IMR-90 (cell line): ENCODE data around the gene SYCN. TPM values are rescaled to one million over a fixed set of nuclear protein-coding genes. Genes with fewer than 3 reads are reported as not detected.

Source experiments
- ATAC-seq: fragments of 200-7000 bp; cut with Tn5 transposase; 2 replicates; pipeline ENCODE4 v1.9.1; 2020; ENCODE audit warnings: low read depth, mild to moderate bottlenecking, moderate library complexity
- BruUV-seq: library from RNA; stranded (reverse); fragments of 400-500 nt; replicated peaks from 2 replicates; lab custom pipeline; 2021; lab: Mats Ljungman, UMichigan
- CTCF ChIA-PET: fragments of 300-600 bp; formaldehyde crosslinking; extraction: SDS; loops from one replicate; lab custom pipeline; 2021; ENCODE audit warnings: antibody characterized with exemption; lab: Yijun Ruan, JAX
- POLR2A ChIA-PET: fragments of 300-600 bp; sonication (Branson Sonifier 250); formaldehyde crosslinking; loops from one replicate; lab custom pipeline; 2022; ENCODE audit warnings: antibody characterized with exemption; ENCODE audit not compliant: unreplicated experiment; lab: Charles Lee
- DNase-seq: peaks from one replicate; pipeline ENCODE4 v3.0.0; 2013
- H2AFZ ChIP-seq: replicated peaks from 2 replicates; pipeline ENCODE3; 2013; ENCODE audit warnings: low read length, mild to moderate bottlenecking; ENCODE audit not compliant: poor library complexity
- H2AK5ac ChIP-seq: 2 replicates; pipeline ENCODE4 v1.6.1; 2013; ENCODE audit warnings: low read depth, low read length, inconsistent platforms
- H2AK9ac ChIP-seq: replicated peaks from 2 replicates; pipeline ENCODE3; 2013; ENCODE audit warnings: mild to moderate bottlenecking, low read depth, low read length, moderate library complexity; ENCODE audit not compliant: poor library complexity
- H2BK120ac ChIP-seq: 2 replicates; pipeline ENCODE4 v1.6.1; 2013; ENCODE audit warnings: low read depth, low read length, inconsistent platforms
- H2BK15ac ChIP-seq: 3 replicates; pipeline ENCODE4 v1.6.1; 2013; ENCODE audit warnings: low read depth, low read length, inconsistent platforms
- H2BK20ac ChIP-seq: 2 replicates; pipeline ENCODE4 v1.6.1; 2013; ENCODE audit warnings: low read depth, mild to moderate bottlenecking, inconsistent platforms, low read length, moderate library complexity
- H2BK5ac ChIP-seq: 2 replicates; pipeline ENCODE4 v1.6.1; 2013; ENCODE audit warnings: mild to moderate bottlenecking, low read depth, low read length, inconsistent platforms; ENCODE audit not compliant: poor library complexity, severe bottlenecking
- H3K14ac ChIP-seq: replicated peaks from 2 replicates; pipeline ENCODE4 v1.6.1; 2013; ENCODE audit warnings: low read depth, low read length, inconsistent platforms
- H3K18ac ChIP-seq: 2 replicates; pipeline ENCODE4 v1.6.1; 2013; ENCODE audit warnings: low read depth, low read length, control low read depth
- H3K23ac ChIP-seq: 2 replicates; pipeline ENCODE4 v1.6.1; 2013; ENCODE audit warnings: low read depth, low read length, inconsistent platforms
- H3K27ac ChIP-seq: 2 replicates; pipeline ENCODE4 v1.5.1; 2013; ENCODE audit warnings: mild to moderate bottlenecking, control low read depth, low read length; ENCODE audit not compliant: insufficient read depth
- H3K27me3 ChIP-seq: 2 replicates; pipeline ENCODE4 v1.6.1; 2013; ENCODE audit warnings: low read length; ENCODE audit not compliant: control insufficient read depth, insufficient read depth
- H3K36me3 ChIP-seq: 2 replicates; pipeline ENCODE4 v1.6.1; 2013; ENCODE audit warnings: low read length, mixed read lengths; ENCODE audit not compliant: control insufficient read depth, insufficient read depth
- H3K4ac ChIP-seq: 2 replicates; pipeline ENCODE4 v1.6.1; 2013; ENCODE audit warnings: low read depth, low read length, inconsistent platforms
- H3K4me1 ChIP-seq: 2 replicates; pipeline ENCODE4 v1.6.1; 2013; ENCODE audit warnings: low read length, mixed read lengths; ENCODE audit not compliant: control insufficient read depth, insufficient read depth
- H3K4me2 ChIP-seq: 2 replicates; pipeline ENCODE4 v1.6.1; 2013; ENCODE audit warnings: low read depth, mild to moderate bottlenecking, control low read depth, low read length, moderate library complexity
- H3K4me3 ChIP-seq: 2 replicates; pipeline ENCODE4 v1.5.1; 2013; ENCODE audit warnings: low read depth, mild to moderate bottlenecking, control low read depth, low read length, moderate library complexity; ENCODE audit not compliant: insufficient read depth
- H3K56ac ChIP-seq: 2 replicates; pipeline ENCODE4 v1.6.1; 2013; ENCODE audit warnings: low read length, inconsistent platforms; ENCODE audit not compliant: insufficient read depth; ENCODE audit errors: extremely low read depth
- H3K79me1 ChIP-seq, 2 experiments: 2 replicates each; pipeline ENCODE4 v1.6.1; 2013; ENCODE audit warnings: low read length in 2 of 2, inconsistent platforms in 1 of 2, low read depth in 1 of 2
- H3K9ac ChIP-seq: 2 replicates; pipeline ENCODE4 v1.6.1; 2013; ENCODE audit warnings: low read depth, low read length, control low read depth
- H3K9me1 ChIP-seq: 2 replicates; pipeline ENCODE4 v1.6.1; 2013; ENCODE audit warnings: low read length, inconsistent platforms; ENCODE audit not compliant: insufficient read depth
- H3K9me3 ChIP-seq: 2 replicates; pipeline ENCODE4 v1.6.1; 2013; ENCODE audit warnings: low read length; ENCODE audit not compliant: control insufficient read depth, insufficient read depth
- H4K20me1 ChIP-seq: 2 replicates; pipeline ENCODE4 v1.6.1; 2013; ENCODE audit warnings: low read length, inconsistent platforms; ENCODE audit not compliant: insufficient read depth
- H4K5ac ChIP-seq: 2 replicates; pipeline ENCODE4 v1.6.1; 2013; ENCODE audit warnings: mild to moderate bottlenecking, low read depth, low read length, control low read depth
- H4K8ac ChIP-seq, 2 experiments: 2 replicates each; pipeline ENCODE4 v1.6.1; 2013; ENCODE audit warnings: low read depth in 2 of 2, low read length in 2 of 2, control low read depth in 1 of 2, inconsistent platforms in 1 of 2
- H4K91ac ChIP-seq: 2 replicates; pipeline ENCODE4 v1.6.1; 2013; ENCODE audit warnings: low read depth, low read length, inconsistent platforms; ENCODE audit not compliant: insufficient read depth
- BHLHE40 ChIP-seq: fragments of 150-350 bp; IDR thresholded peaks from 2 replicates; pipeline ENCODE4 v1.6.1; 2016; ENCODE audit warnings: mild to moderate bottlenecking, low read depth, low read length
- CEBPB ChIP-seq: IDR thresholded peaks from 2 replicates; pipeline ENCODE4 v1.6.1; 2012; ENCODE audit warnings: low read depth, low read length, improper control_type of control experiment
- CHD1 ChIP-seq: IDR thresholded peaks from 2 replicates; pipeline ENCODE4 v1.6.1; 2012; ENCODE audit warnings: low read depth, low read length, improper control_type of control experiment
- CTCF ChIP-seq: conservative IDR thresholded peaks from 2 replicates; pipeline ENCODE4 v1.5.1; 2012; ENCODE audit warnings: mild to moderate bottlenecking, low read depth, low read length, improper control_type of control experiment
- ELK1 ChIP-seq: fragments of 150-350 bp; IDR thresholded peaks from 2 replicates; pipeline ENCODE4 v1.6.1; 2016; ENCODE audit warnings: low read depth, mild to moderate bottlenecking, low read length, moderate library complexity, borderline replicate concordance
- FOS ChIP-seq: fragments of 150-350 bp; IDR thresholded peaks from 2 replicates; pipeline ENCODE4 v1.6.1; 2016; ENCODE audit warnings: low read depth, low read length
- MAFK ChIP-seq: IDR thresholded peaks from 2 replicates; pipeline ENCODE4 v1.6.1; 2012; ENCODE audit warnings: low read depth, low read length, improper control_type of control experiment
- MAZ ChIP-seq: IDR thresholded peaks from 2 replicates; pipeline ENCODE4 v1.6.1; 2012; ENCODE audit warnings: low read depth, mild to moderate bottlenecking, low read length, improper control_type of control experiment, moderate library complexity, borderline replicate concordance
- MXI1 ChIP-seq: IDR thresholded peaks from 2 replicates; pipeline ENCODE4 v1.6.1; 2012; ENCODE audit warnings: low read depth, mild to moderate bottlenecking, low read length, moderate library complexity, borderline replicate concordance
- NFE2L2 ChIP-seq: fragments of 150-350 bp; IDR thresholded peaks from 2 replicates; pipeline ENCODE4 v1.6.1; 2016; ENCODE audit warnings: low read depth, mild to moderate bottlenecking, low read length
- POLR2A ChIP-seq: IDR thresholded peaks from 2 replicates; pipeline ENCODE4 v1.6.1; 2012; ENCODE audit warnings: mild to moderate bottlenecking, low read depth, low read length
- RAD21 ChIP-seq: IDR thresholded peaks from 2 replicates; pipeline ENCODE4 v1.6.1; 2012; ENCODE audit warnings: low read length, improper control_type of control experiment
- RCOR1 ChIP-seq: IDR thresholded peaks from 2 replicates; pipeline ENCODE4 v1.6.1; 2012; ENCODE audit warnings: mild to moderate bottlenecking, low read length, improper control_type of control experiment; ENCODE audit not compliant: insufficient replicate concordance
- SMC3 ChIP-seq: fragments of 150-350 bp; IDR thresholded peaks from 2 replicates; pipeline ENCODE4 v1.6.1; 2016; ENCODE audit warnings: low read depth, mild to moderate bottlenecking, antibody characterized with exemption, low read length, moderate library complexity
- USF2 ChIP-seq: fragments of 150-350 bp; IDR thresholded peaks from 2 replicates; pipeline ENCODE4 v1.6.1; 2017; ENCODE audit warnings: mild to moderate bottlenecking, antibody characterized with exemption, low read length, low read depth
- WGBS, 2 experiments: methylation state at CpG; one replicate each; pipeline versions ENCODE4 v1.1.5 to v1.1.7; 2013; ENCODE audit warnings: missing lambda C conversion rate in 2 of 2; ENCODE audit not compliant: insufficient read length in 1 of 2; ENCODE audit errors: extremely low coverage in 2 of 2; 5-methylcytosine and 5-hydroxymethylcytosine counted together
- dilution Hi-C: fragments of 300-500 bp; cut with HindIII; formaldehyde crosslinking; loops from one replicate; pipeline ENCODE4 v1.14.3; 2018; ENCODE audit warnings: low sequenced_read_pairs; ENCODE audit not compliant: unreplicated experiment
- in situ Hi-C: fragments of 300-500 bp; cut with MboI; formaldehyde crosslinking; loops from 3 replicates; pipeline ENCODE4 v1.14.3; 2019; ENCODE audit warnings: low sequenced_read_pairs, inconsistent platforms, mixed read lengths
- intact Hi-C: fragments of 100-400 bp; cut with micrococcal nuclease; formaldehyde crosslinking; loops from 2 replicates; pipeline ENCODE4 v1.10.0; 2022
- polyA plus RNA-seq, 3 experiments: library from polyadenylated mRNA; depleted of rRNA; stranded (reverse); fragments of >200 nt; gene quantifications; 2 replicates each; pipeline ENCODE4 v1.2.3, GENCODE V29; 2012; ENCODE audit warnings: low replicate concordance in 1 of 3
- total RNA-seq: library from RNA; depleted of rRNA; stranded (reverse); fragments of >200 nt; gene quantifications from 2 replicates; pipeline ENCODE4 v1.2.3, GENCODE V29; 2012

The SYCN gene
- total and polyA plus RNA-seq, 2 of the 4 experiments (the other 2 are of a cell fraction) = not detected

- no peaks in the 10 kb centered on the region for H3K9me1 ChIP-seq
- no peak overlapping the region for H2BK15ac ChIP-seq
- no peak overlapping the region for H4K5ac ChIP-seq
- no peaks in the 10 kb centered on the region for H3K27me3 ChIP-seq
- intact Hi-C loops (no loop called here), dilution Hi-C loops (no loop called here), in situ Hi-C loops (no loop called here)
- H2AFZ ChIP-seq = no peak overlapping the region
- CTCF ChIA-PET = no interaction called here
- no peak overlapping the region for H3K4me2 ChIP-seq
- H4K20me1 ChIP-seq = peaks cover 14% of the 10 kb centered on the region; the same call in 1 of the 2 replicates
- H3K4me3 ChIP-seq = no peak overlapping the region
- H3K36me3 ChIP-seq = peaks cover 40% of the 10 kb centered on the region
- H3K4ac ChIP-seq = no peak overlapping the region
- no peak overlapping the region for H3K27ac ChIP-seq
- POLR2A ChIA-PET = no interaction called here
- 88% methylated on average over 10 of the region's 17 CpGs; no CpG with 5 or more reads in 1 of the 2 experiments for WGBS, 2 experiments
- no peak overlapping the region for H3K56ac ChIP-seq
- no peak overlapping the region for H2BK20ac ChIP-seq
- no peak overlapping the region for H2AK5ac ChIP-seq
- H2BK120ac ChIP-seq = no peak overlapping the region
- H3K4me1 ChIP-seq = no peaks in the 10 kb centered on the region
- H3K9ac ChIP-seq = no peak overlapping the region
- no peaks in the 10 kb centered on the region for H3K9me3 ChIP-seq
- no peak overlapping the region for H4K8ac ChIP-seq
- H2AK9ac ChIP-seq = no peak overlapping the region
- no peak for ATAC-seq
- no peak overlapping the region for H3K14ac ChIP-seq
- H4K91ac ChIP-seq = no peak overlapping the region
- BruUV-seq = no TSS peak
- DNase-seq = no peak
- H3K18ac ChIP-seq = no peak overlapping the region
- H3K79me1 ChIP-seq = peaks cover 4 to 22% of the 10 kb centered on the region in 2 experiments
- no peak overlapping the region for H3K23ac ChIP-seq
- no peak overlapping the region for H2BK5ac ChIP-seq
- no peak for TF ChIP-seq MXI1
- TF ChIP-seq BHLHE40 = no peak
- TF ChIP-seq CTCF = no peak
- no peak for TF ChIP-seq SMC3
- no peak for TF ChIP-seq MAFK
- no peak for TF ChIP-seq CHD1
- no peak for TF ChIP-seq RAD21
- TF ChIP-seq MAZ = no peak
- no peak for TF ChIP-seq POLR2A
- TF ChIP-seq ELK1 = no peak
- TF ChIP-seq USF2 = no peak
- TF ChIP-seq CEBPB = no peak
- no peak for TF ChIP-seq RCOR1
- no peak for TF ChIP-seq NFE2L2
- no peak for TF ChIP-seq FOS
Observed at GRCh38 chr19:39170386-39171231, 33.5 kb downstream of the SYCN start.
